Measurements from ENCODE around the gene CCM2. TPM values are rescaled to one million over a fixed set of nuclear protein-coding genes. Genes with fewer than 3 reads are reported as not detected.

The CCM2 gene
- total and polyA plus RNA-seq, 9 donors, result 16.2 to 34.6 (median 23.1) TPM

- Histone ChIP-seq H3K27me3 (no peaks in the 10 kb centered on the region), H3K4me3 (no peak overlapping the region), H3K9me3 (no peaks in the 10 kb centered on the region), H3K4me1 (ENCODE audit: insufficient read depth) (no peaks in the 10 kb centered on the region), H3K36me3 (no peaks in the 10 kb centered on the region), H3K27ac (no peak overlapping the region)
- intact Hi-C loops (cut with DNase I), result no loop called here
- TF ChIP-seq CTCF (IDR thresholded peaks at IDR 0.05) (no peak), POLR2A (IDR thresholded peaks at IDR 0.05) (no peak), EP300 (IDR thresholded peaks at IDR 0.05) (no peak)
- no peak for DNase-seq
- WGBS, 3 donors, result 87 to 90% (median 88%) methylated on average over 35 of the region's 35 CpGs
These were observed 76.1 kb downstream of the CCM2 start for GRCh38 chr7:45075871-45076796.

GRCh38 chr7:45076946-45077345 is 76.9 kb downstream of the CCM2 start:
- Histone ChIP-seq H3K27me3 (no peaks in the 10 kb centered on the region), H3K4me1 (ENCODE audit: insufficient read depth) (no peaks in the 10 kb centered on the region), H3K9me3 (no peaks in the 10 kb centered on the region), H3K36me3 (no peaks in the 10 kb centered on the region), H3K27ac (no peak overlapping the region), H3K4me3 (no peak overlapping the region)
- intact Hi-C loops (cut with DNase I), result no loop called here
- WGBS, 3 donors, result 79 to 89% (median 84%) methylated on average over 5 of the region's 5 CpGs
- TF ChIP-seq EP300 (IDR thresholded peaks at IDR 0.05), result no peak
- TF ChIP-seq POLR2A (IDR thresholded peaks at IDR 0.05), result no peak
- TF ChIP-seq CTCF (IDR thresholded peaks at IDR 0.05), result no peak
- no peak for DNase-seq

GRCh38 chr7:45077579-45077978 is 77.6 kb downstream of the CCM2 start:
- Histone ChIP-seq H3K9me3 (no peaks in the 10 kb centered on the region), H3K27ac (no peak overlapping the region), H3K36me3 (no peaks in the 10 kb centered on the region), H3K4me1 (ENCODE audit: insufficient read depth) (no peaks in the 10 kb centered on the region), H3K27me3 (no peaks in the 10 kb centered on the region), H3K4me3 (no peak overlapping the region)
- WGBS, 3 donors, result 94 to 97% (median 97%) methylated on average over 9 of the region's 9 CpGs
- DNase-seq, result no peak
- intact Hi-C loops (cut with DNase I), result no loop called here
- TF ChIP-seq POLR2A (IDR thresholded peaks at IDR 0.05) (no peak), CTCF (IDR thresholded peaks at IDR 0.05) (no peak), EP300 (IDR thresholded peaks at IDR 0.05) (no peak)

- DNase-seq, result no peak
- no peak overlapping the region for H3K27ac ChIP-seq
- TF ChIP-seq POLR2A (IDR thresholded peaks at IDR 0.05) (no peak), CTCF (IDR thresholded peaks at IDR 0.05) (no peak), EP300 (IDR thresholded peaks at IDR 0.05) (no peak)
- H3K4me3 ChIP-seq, result no peak overlapping the region
- H3K9me3 ChIP-seq, result no peaks in the 10 kb centered on the region
- H3K4me1 ChIP-seq (ENCODE audit: insufficient read depth), result no peaks in the 10 kb centered on the region
- intact Hi-C loops (cut with DNase I), result no loop called here
- 91 to 94% (median 94%) methylated on average over 8 of the region's 8 CpGs for WGBS, 3 donors
- H3K36me3 ChIP-seq, result no peaks in the 10 kb centered on the region
- no peaks in the 10 kb centered on the region for H3K27me3 ChIP-seq
These were observed 78.2 kb downstream of the CCM2 start for GRCh38 chr7:45078125-45078681.

All from ovary (tissue), 9 donors.